Measurements from ENCODE around the gene LEMD1.
"Not testable (repeated sequence)": the region's sequence is repeated elsewhere in the genome, so short reads cannot be mapped to it uniquely, and the experiment has no call there.

Gene LEMD1

GRCh38 chr1:205445646-205445935 lies 23.7 kb upstream of the LEMD1 start:
- no peak for DNase-seq

GRCh38 chr1:205444931-205445645 lies 23.2 kb upstream of the LEMD1 start:
- no peak for DNase-seq

GRCh38 chr1:205444300-205444930 lies 22.6 kb upstream of the LEMD1 start:
- no peak for DNase-seq

- no peak for DNase-seq
Measured at GRCh38 chr1:205443585-205444299, 21.9 kb upstream of the LEMD1 start.

- DNase-seq = no peak
Measured at GRCh38 chr1:205442051-205442725, 20.3 kb upstream of the LEMD1 start.

- no peak for DNase-seq
Measured at GRCh38 chr1:205441716-205442050, 19.8 kb upstream of the LEMD1 start.

GRCh38 chr1:205441318-205441633 lies 19.4 kb upstream of the LEMD1 start:
- no peak for DNase-seq

- no peak for DNase-seq
Measured at GRCh38 chr1:205440476-205441317, 18.8 kb upstream of the LEMD1 start.

GRCh38 chr1:205440121-205440475 lies 18.2 kb upstream of the LEMD1 start:
- no peak for DNase-seq

GRCh38 chr1:205438213-205439158 lies 16.6 kb upstream of the LEMD1 start:
- DNase-seq = no peak

GRCh38 chr1:205437570-205437969 lies 15.7 kb upstream of the LEMD1 start:
- DNase-seq = no peak

- no peak for DNase-seq
Measured at GRCh38 chr1:205436776-205437410, 15.0 kb upstream of the LEMD1 start.

- DNase-seq = peak; percentile 43
Measured at GRCh38 chr1:205435578-205436573, 14.0 kb upstream of the LEMD1 start.

GRCh38 chr1:205434738-205435137 lies 12.9 kb upstream of the LEMD1 start:
- DNase-seq = peak; percentile 77

GRCh38 chr1:205432692-205433091 lies 10.8 kb upstream of the LEMD1 start:
- not testable (repeated sequence) for DNase-seq

GRCh38 chr1:205432116-205432515 lies 10.3 kb upstream of the LEMD1 start:
- no peak for DNase-seq

- no peak for DNase-seq
Measured at GRCh38 chr1:205430696-205431305, 8.9 kb upstream of the LEMD1 start.

- no peak for DNase-seq
Measured at GRCh38 chr1:205429762-205430695, 8.2 kb upstream of the LEMD1 start.
